ENCODE results near the gene PCK2. TPM values are rescaled to one million over a fixed set of nuclear protein-coding genes. Genes with fewer than 3 reads are reported as not detected.

The PCK2 gene
- total and polyA plus RNA-seq, 8 donors = 12.9 to 61.3 (median 16.6) TPM

GRCh38 chr14:24084440-24084839 lies 9.7 kb upstream of the PCK2 start:
- intact Hi-C loops (cut with DNase I) = no loop called here
- TF ChIP-seq, protein P1, sequence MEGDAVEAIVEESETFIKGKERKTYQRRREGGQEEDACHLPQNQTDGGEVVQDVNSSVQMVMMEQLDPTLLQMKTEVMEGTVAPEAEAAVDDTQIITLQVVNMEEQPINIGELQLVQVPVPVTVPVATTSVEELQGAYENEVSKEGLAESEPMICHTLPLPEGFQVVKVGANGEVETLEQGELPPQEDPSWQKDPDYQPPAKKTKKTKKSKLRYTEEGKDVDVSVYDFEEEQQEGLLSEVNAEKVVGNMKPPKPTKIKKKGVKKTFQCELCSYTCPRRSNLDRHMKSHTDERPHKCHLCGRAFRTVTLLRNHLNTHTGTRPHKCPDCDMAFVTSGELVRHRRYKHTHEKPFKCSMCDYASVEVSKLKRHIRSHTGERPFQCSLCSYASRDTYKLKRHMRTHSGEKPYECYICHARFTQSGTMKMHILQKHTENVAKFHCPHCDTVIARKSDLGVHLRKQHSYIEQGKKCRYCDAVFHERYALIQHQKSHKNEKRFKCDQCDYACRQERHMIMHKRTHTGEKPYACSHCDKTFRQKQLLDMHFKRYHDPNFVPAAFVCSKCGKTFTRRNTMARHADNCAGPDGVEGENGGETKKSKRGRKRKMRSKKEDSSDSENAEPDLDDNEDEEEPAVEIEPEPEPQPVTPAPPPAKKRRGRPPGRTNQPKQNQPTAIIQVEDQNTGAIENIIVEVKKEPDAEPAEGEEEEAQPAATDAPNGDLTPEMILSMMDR (IDR thresholded peaks at IDR 0.05) = no peak

GRCh38 chr14:24085215-24085614 lies 8.9 kb upstream of the PCK2 start:
- ATAC-seq (no peak), DNase-seq (no peak)
- Histone ChIP-seq H3K9me3 (no peaks in the 10 kb centered on the region), H3K27me3 (peaks cover 0 to 28% of the 10 kb centered on the region in 2 donors), H3K27ac (no peak overlapping the region), H3K36me3 (no peaks in the 10 kb centered on the region), H3K4me3 (no peak overlapping the region), H3K4me1 (peaks cover 6 to 15% of the 10 kb centered on the region in 2 donors)
- intact Hi-C loops (cut with DNase I) = no loop called here
- TF ChIP-seq, protein P1 (IDR thresholded peaks at IDR 0.05) = no peak

More at GRCh38 chr14:24084440-24084839, 9.7 kb upstream of the PCK2 start:
- ATAC-seq = no peak
- peaks cover 6 to 15% of the 10 kb centered on the region in 2 donors for H3K4me1 ChIP-seq
- H3K36me3 ChIP-seq = no peaks in the 10 kb centered on the region
- peaks cover 0 to 33% of the 10 kb centered on the region in 2 donors for H3K27me3 ChIP-seq
- peak in 1 of 4 donors; percentile 20 for DNase-seq
- H3K27ac ChIP-seq = no peak overlapping the region
- H3K9me3 ChIP-seq = no peaks in the 10 kb centered on the region
- H3K4me3 ChIP-seq = no peak overlapping the region

DNA sequence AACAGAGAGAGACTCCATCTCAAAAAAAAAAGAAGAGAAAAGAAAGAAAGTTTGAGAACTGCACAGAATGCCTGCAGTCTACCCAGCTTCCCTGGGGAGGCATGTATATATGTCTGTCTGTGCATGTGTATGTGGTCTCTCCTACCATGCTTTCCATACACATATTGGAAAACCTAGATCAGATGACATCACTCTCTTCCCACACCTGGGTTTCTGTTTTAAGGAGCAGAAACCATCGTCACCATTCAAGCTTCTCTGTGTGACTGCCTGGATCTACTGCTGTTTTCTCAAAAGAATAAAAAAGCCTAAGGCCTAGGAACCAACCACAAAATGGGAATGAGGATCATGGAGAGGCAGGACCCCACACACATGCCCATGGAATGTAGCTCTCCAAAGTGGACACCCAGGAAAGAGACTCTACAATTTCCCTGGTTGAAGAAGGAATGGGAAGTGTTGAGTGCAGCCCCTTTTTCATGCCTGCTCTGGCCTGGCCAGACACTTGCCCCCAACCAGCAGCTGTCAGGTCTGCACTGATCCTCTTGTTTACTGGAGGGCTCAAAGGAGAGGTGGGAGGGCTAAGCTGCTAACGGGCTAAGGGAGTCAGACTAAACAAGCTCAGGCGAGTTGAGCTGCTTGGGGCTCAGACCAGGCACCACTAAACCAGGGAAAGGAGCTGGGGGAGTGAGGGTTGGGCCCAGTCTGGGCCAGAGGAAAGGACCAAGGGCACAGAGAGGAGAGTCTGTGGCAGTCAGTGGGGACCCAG lies 7.7 kb upstream of the PCK2 start:
- Histone ChIP-seq H3K4me1 (peaks cover 6 to 12% of the 10 kb centered on the region in 2 donors), H3K27me3 (peaks cover 0 to 16% of the 10 kb centered on the region in 2 donors), H3K4me3 (no peak overlapping the region), H3K36me3 (no peaks in the 10 kb centered on the region), H3K9me3 (no peaks in the 10 kb centered on the region), H3K27ac (no peak overlapping the region)
- ATAC-seq = no peak
- intact Hi-C loops (cut with DNase I) = no loop called here
- TF ChIP-seq, protein P1 (IDR thresholded peaks at IDR 0.05) = no peak
- DNase-seq = no peak

- intact Hi-C loops (cut with DNase I) = no loop called here
- ATAC-seq (no peak), DNase-seq (no peak)
- Histone ChIP-seq H3K27me3 (peaks cover 0 to 10% of the 10 kb centered on the region in 2 donors), H3K9me3 (no peaks in the 10 kb centered on the region), H3K4me1 (peaks cover 0 to 6% of the 10 kb centered on the region in 2 donors), H3K36me3 (no peaks in the 10 kb centered on the region), H3K27ac (no peak overlapping the region), H3K4me3 (no peak overlapping the region)
- TF ChIP-seq, protein P1 (IDR thresholded peaks at IDR 0.05) = no peak
Measured at GRCh38 chr14:24087004-24087403, 7.1 kb upstream of the PCK2 start.

- TF ChIP-seq, protein P1 (IDR thresholded peaks at IDR 0.05) = no peak
- ATAC-seq (no peak), DNase-seq (peak in 1 of 4 donors; percentile 17)
- Histone ChIP-seq H3K27me3 (no peaks in the 10 kb centered on the region), H3K4me1 (peaks cover 4 to 14% of the 10 kb centered on the region in 2 donors), H3K9me3 (no peaks in the 10 kb centered on the region), H3K27ac (no peak overlapping the region), H3K4me3 (no peak overlapping the region), H3K36me3 (no peaks in the 10 kb centered on the region)
- intact Hi-C loops (cut with DNase I) = no loop called here
Measured at GRCh38 chr14:24088095-24088494, 6.0 kb upstream of the PCK2 start.

Measured in left lung (tissue), 10 donors.